Measurements from ENCODE around the gene DIP2C.
"Not testable (repeated sequence)": the region's sequence is repeated elsewhere in the genome, so short reads cannot be mapped to it uniquely, and the experiment has no call there.

Gene DIP2C

GRCh38 chr10:381805-382204 is 307.7 kb downstream of the DIP2C start:
- no peak for DNase-seq

GRCh38 chr10:381346-381745 is 308.1 kb downstream of the DIP2C start:
- DNase-seq = no peak

GRCh38 chr10:380313-380940 is 309.0 kb downstream of the DIP2C start:
- no peak for DNase-seq

GRCh38 chr10:378930-379704 is 310.4 kb downstream of the DIP2C start:
- DNase-seq = no peak

GRCh38 chr10:378230-378929 is 311.1 kb downstream of the DIP2C start:
- DNase-seq = no peak

DNA sequence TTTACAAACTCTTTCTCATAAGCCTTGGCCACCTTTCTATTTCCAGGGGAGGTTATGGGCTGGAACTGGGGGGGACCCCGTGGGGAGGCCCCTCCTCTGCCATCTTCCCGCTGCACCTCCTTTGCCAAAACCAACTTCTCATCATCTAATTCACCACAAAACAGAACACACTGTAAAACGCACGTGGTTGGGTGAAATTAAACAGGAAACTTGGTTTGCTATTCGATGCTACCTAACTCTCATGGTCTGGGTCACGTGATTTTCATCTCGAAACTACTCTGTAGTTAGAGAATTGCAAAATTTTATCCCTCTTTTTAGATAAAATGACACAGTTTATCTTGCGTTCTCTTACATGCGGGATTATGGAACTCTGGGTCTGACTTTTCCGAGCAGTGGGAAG is 312.2 kb downstream of the DIP2C start:
- DNase-seq = no peak

DNA sequence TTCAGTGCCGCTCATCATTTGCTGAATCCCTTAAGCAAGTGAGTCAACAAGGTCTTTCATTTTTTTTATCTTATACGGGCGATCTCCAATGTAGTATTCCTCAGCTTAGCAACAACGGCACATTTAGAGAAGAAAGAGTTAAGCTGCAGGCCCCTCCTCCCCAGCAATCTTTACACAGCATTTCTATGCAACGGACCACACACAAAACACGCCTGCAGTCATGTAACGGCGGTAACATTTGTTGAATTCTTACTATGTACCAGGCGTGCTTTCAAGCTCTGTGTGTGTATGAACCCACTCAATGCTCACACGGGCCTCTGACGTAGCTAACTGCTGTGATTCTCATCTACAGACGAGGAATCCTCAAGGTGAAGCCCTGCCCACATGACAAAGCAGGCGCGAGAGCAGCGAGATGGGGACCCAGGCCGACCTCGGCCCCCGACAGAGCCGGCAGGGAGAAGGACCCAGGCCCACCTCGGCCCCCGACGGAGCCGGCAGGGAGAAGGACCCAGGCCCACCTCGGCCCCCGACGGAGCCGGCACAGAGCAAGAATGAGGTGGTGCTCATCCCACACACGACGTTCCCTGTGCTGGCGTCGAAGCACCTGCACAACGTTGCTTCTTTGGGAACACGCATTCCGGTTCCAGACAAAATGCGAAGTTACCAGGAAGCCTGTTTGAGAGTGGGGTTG is 313.5 kb downstream of the DIP2C start:
- no peak for DNase-seq

DNA sequence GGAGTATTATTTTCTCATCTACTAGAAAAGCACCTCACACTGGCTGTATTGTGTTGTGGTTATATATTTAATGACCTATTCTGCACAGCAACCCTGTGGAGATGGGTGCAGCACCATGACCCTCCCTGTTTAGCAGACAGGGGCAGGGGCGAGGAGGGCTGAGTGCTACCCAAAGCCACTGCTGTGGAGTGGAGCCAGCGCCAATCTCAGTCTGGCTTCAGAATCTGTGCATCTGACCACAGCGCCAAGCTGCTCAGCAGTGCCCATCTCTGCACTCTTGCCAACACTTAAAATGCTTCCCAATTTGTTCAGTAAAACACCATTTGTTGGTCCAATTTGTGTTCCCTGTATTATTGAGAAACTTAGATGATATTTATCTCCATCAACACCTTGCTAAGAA is 315.1 kb downstream of the DIP2C start:
- DNase-seq = no peak

- no peak for DNase-seq
These were observed 315.8 kb downstream of the DIP2C start for GRCh38 chr10:373526-374309.

DNA sequence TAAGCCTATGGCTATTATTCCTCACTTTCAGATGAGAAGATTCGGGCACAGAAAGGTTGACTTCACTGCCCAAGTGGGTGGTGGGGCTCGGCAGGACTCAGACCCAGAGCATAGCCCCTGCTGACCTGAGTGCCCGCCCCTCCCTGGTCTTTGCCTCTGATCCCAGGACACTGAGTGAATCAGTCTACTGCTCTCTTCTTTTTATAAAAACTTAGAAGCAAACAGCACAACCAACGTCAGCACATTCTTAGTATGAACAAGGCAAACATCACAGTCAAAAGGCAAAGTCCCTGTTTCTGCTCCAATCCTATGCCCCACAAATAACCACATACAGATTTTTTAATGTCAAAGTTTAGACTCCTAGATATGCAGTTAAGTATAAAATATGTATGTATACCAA is 316.5 kb downstream of the DIP2C start:
- DNase-seq = no peak

- DNase-seq = no peak
These were observed 316.9 kb downstream of the DIP2C start for GRCh38 chr10:372566-372965.

- no peak for DNase-seq
These were observed 318.0 kb downstream of the DIP2C start for GRCh38 chr10:371515-371914.

- DNase-seq = no peak
These were observed 319.0 kb downstream of the DIP2C start for GRCh38 chr10:370449-370825.

GRCh38 chr10:369684-370448 is 319.6 kb downstream of the DIP2C start:
- no peak for DNase-seq

DNA sequence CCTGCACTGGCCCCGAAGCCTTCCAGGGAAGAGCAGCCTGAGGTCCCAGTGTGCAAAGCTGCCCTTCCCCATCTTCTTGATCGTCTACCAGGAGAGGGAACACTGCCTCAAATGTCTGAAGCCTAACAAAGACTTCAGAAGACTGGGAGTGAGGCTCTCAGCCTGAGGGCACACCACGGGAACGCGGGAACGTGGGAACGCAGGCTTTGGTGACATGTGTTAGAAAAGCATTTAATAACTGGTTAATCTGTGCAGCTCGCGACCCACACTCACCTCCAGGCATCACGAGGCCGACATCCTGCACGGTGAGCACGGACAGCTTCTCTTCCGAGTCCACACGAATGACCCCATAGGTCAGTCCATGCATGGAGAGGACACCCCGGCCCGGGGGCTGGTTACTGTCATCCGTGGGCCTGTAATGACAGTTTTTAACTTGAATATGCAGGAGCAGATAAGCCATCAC is 320.2 kb downstream of the DIP2C start:
- no peak for DNase-seq

DNA sequence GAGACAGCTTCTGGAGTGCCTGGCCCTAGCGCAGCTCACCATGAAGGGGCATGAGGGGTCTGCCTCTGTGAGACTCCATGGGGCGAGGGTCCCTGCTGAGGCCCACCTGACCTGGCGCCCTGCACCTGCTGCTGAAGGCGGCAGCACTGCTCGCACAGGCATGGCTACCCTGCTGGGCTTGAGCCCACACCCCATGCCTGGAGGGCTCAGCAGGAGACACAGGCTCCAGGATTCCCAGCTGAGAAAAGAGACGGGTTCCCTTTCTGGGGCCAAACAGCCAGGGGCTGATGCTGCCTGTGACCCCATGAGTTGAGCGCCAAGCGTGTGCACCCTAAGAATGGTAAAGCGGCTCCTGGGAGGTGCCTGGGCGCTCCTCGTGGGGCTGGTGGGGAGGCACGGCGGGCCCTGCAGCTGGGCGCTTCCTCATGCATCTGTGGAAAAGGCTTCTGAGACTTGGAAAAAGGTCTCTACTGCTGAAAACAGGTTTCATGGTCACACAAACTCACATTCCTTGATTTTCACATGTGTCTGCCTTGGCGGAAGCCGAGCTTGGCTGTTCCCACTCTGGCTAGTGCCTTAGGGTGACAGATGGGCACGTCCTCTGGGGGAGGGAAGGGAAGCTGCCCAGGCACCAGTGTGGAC is 320.8 kb downstream of the DIP2C start:
- DNase-seq = no peak

- DNase-seq = not testable (repeated sequence)
These were observed 321.4 kb downstream of the DIP2C start for GRCh38 chr10:368107-368506.

GRCh38 chr10:367636-368035 is 321.8 kb downstream of the DIP2C start:
- no peak for DNase-seq

GRCh38 chr10:366186-366585 is 323.3 kb downstream of the DIP2C start:
- DNase-seq = no peak

DNA sequence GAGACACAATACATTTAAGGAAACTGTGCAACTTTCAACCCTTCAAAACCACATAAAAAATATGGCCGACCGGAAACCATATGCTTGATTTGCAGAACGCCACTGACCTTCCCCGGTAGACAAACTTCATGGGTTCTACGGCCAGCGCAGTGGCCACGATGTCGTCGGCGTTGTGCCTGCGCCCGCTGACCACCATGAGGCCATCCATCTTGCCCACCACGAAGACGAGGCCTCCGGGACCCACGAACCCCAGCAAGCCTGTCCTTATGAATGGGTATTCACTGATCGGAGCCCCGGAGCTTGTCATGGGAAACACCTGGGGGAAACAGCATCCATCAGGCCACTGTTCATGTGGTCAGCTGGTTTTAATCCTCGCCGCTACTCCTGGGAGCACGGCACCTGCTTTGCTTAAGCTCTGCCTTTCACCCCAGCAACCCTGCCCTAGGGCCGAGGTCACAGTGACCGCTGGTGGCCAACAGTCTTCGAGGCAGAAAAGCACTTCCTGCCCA is 325.1 kb downstream of the DIP2C start:
- no peak for DNase-seq

GRCh38 chr10:363152-363551 is 326.3 kb downstream of the DIP2C start:
- DNase-seq = no peak
